VCaP (cell line): Measurements from ENCODE around the gene IQSEC3.

Experiments
- H3K27ac ChIP-seq: fragments of 450-650 bp; 2 replicates; pipeline ENCODE4 v1.5.1; 2017
- CTCF ChIP-seq: fragments of 450-650 bp; conservative IDR thresholded peaks from 2 replicates; pipeline ENCODE4 v1.5.1; 2017; ENCODE audit warnings: mild to moderate bottlenecking, moderate library complexity

Gene IQSEC3

GRCh38 chr12:182381-182892 lies 115.9 kb downstream of the IQSEC3 start:
- TF ChIP-seq CTCF, result no peak
- no peak overlapping the region for H3K27ac ChIP-seq

- TF ChIP-seq CTCF, result no peak
- no peak overlapping the region for H3K27ac ChIP-seq
Observed at GRCh38 chr12:184811-185575, 118.4 kb downstream of the IQSEC3 start.

- no peak overlapping the region for H3K27ac ChIP-seq
- TF ChIP-seq CTCF, result no peak
Observed at GRCh38 chr12:185576-185955, 119.0 kb downstream of the IQSEC3 start.

GRCh38 chr12:186006-186625 lies 119.5 kb downstream of the IQSEC3 start:
- H3K27ac ChIP-seq, result no peak overlapping the region
- TF ChIP-seq CTCF, result no peak

GRCh38 chr12:187986-188909 lies 121.7 kb downstream of the IQSEC3 start:
- H3K27ac ChIP-seq, result peak overlapping the region; percentile 47; the same call in 1 of the 2 replicates

- peak overlapping the region; percentile 47; the same call in 1 of the 2 replicates for H3K27ac ChIP-seq
- peak; percentile 97 for TF ChIP-seq CTCF
Observed at GRCh38 chr12:188910-189621, 122.5 kb downstream of the IQSEC3 start.

GRCh38 chr12:189622-189962 lies 123.0 kb downstream of the IQSEC3 start:
- TF ChIP-seq CTCF, result no peak
- H3K27ac ChIP-seq, result peak overlapping the region; percentile 47; the same call in 1 of the 2 replicates
